Stomach smooth muscle (tissue), 2 donors: Measurements from ENCODE around the gene OSGIN1.

ENCODE experiments used
- H3K27ac ChIP-seq: one replicate; pipeline ENCODE4 v1.7.0; 2013; ENCODE audit warnings: mild to moderate bottlenecking, low read length, inconsistent platforms
- H3K27me3 ChIP-seq, 2 donors: one replicate each; pipeline ENCODE4 v1.7.0; 2013; ENCODE audit warnings: low read length in 2 of 2; ENCODE audit not compliant: insufficient read depth in 2 of 2, control insufficient read depth in 1 of 2
- H3K36me3 ChIP-seq, 2 donors: one replicate each; pipeline ENCODE4 v1.7.0; 2013; ENCODE audit warnings: low read length in 2 of 2; ENCODE audit not compliant: control insufficient read depth in 2 of 2, insufficient read depth in 2 of 2
- H3K4me1 ChIP-seq: one replicate; pipeline ENCODE4 v1.7.0; 2013; ENCODE audit warnings: low read length; ENCODE audit not compliant: control insufficient read depth, insufficient read depth
- H3K4me3 ChIP-seq, 2 donors: one replicate each; pipeline ENCODE4 v1.7.0; 2013; ENCODE audit warnings: low read length in 2 of 2
- H3K9ac ChIP-seq, 2 donors: one replicate each; pipeline ENCODE4 v1.7.0; 2013; ENCODE audit warnings: low read length in 2 of 2, mild to moderate bottlenecking in 1 of 2
- H3K9me3 ChIP-seq, 2 donors: one replicate each; pipeline ENCODE4 v1.7.0; 2013; ENCODE audit warnings: low read length in 2 of 2; ENCODE audit not compliant: control insufficient read depth in 2 of 2
- donor health status: healthy.
- donor health status: Pancreatic carcinoma.

OSGIN1 gene

DNA sequence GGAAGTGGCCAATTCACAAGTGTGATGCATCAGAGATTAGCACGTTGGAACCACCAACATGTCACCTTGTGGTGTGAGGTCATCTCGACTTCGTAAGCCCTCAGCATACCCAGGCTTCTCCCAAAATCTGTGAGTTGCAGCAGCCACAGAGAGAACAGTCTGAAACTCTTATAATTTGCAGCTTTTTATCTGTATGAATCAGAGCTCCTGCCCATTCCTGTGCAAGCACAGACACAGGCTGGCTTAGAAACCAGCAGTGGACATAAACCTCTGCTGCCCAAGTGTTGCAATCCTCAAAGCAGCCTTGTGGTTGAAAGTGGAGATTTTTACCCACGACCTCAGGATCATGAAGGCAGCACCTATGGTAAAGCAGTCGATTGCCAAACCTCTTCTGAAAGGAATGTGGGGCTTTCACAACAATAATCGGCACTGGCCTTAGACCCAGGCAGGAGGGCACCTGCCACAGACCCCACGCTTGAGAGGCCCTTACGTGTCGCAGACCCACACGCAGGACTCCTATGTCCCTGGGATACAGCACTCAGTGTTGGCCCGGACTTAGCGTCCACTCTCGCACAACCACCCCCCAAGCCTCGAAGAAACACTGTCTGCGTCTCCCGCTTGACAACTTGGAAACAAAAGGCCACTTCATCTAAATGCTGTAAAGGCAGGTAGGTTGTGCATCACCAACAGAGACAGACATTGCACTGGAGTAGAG lies 24.5 kb upstream of the OSGIN1 start:
- peaks cover 0 to 5% of the 10 kb centered on the region in 2 donors for H3K36me3 ChIP-seq

GRCh38 chr16:83929811-83930555 lies 23.1 kb upstream of the OSGIN1 start:
- Histone ChIP-seq H3K9ac (no peak overlapping the region), H3K27me3 (no peaks in the 10 kb centered on the region), H3K4me3 (no peak overlapping the region), H3K9me3 (no peaks in the 10 kb centered on the region), H3K36me3 (peaks cover 0 to 5% of the 10 kb centered on the region in 2 donors), H3K4me1 (peaks cover 11% of the 10 kb centered on the region), H3K27ac (no peak overlapping the region)

More for the DNA sequence above, 24.5 kb upstream of the OSGIN1 start:
- no peaks in the 10 kb centered on the region for H3K27me3 ChIP-seq
- H3K4me3 ChIP-seq: no peak overlapping the region
- H3K9me3 ChIP-seq: no peaks in the 10 kb centered on the region
- H3K9ac ChIP-seq: no peak overlapping the region
- H3K4me1 ChIP-seq: peaks cover 11% of the 10 kb centered on the region
- no peak overlapping the region for H3K27ac ChIP-seq

DNA sequence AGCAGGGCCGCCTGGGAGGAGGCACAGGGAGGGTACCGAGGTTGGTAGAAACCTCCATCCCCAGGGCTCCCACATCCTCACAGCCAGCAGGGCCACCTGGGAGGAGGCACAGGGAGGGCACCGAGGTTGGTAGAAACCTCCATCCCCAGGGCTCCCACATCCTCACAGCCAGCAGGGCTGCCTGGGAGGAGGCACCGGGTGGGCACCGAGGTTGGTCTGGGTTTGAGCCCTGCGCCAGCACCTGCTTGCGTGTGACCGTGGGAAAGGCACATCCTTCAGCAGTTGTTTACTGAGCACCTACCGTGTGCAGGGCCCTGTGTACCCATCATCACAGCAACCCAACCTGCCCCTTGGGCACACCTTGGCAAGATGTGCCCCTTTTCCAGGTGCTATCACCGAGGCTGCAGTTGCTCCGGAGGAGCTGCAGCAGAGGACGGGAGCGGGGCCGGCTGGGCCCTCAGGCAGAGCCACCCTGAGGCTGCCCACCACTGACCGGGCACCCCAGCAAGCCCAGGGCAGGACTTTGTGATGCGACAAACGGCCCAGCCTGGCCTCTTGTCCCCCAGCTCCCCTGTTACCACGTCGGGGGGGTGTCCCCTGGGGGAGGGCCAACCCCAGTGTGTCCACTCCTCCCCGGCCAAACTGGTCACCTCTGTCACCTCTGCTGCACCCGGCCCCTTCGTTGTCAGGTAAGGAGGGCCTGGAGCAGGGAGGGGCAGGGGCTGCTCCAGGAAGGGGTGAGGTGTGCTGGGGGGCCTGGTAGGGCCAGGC lies 22.1 kb upstream of the OSGIN1 start:
- H3K4me1 ChIP-seq: peaks cover 11% of the 10 kb centered on the region
- no peak overlapping the region for H3K27ac ChIP-seq
- H3K9me3 ChIP-seq: no peaks in the 10 kb centered on the region
- H3K36me3 ChIP-seq: peaks cover 0 to 5% of the 10 kb centered on the region in 2 donors
- no peaks in the 10 kb centered on the region for H3K27me3 ChIP-seq
- no peak overlapping the region for H3K4me3 ChIP-seq
- no peak overlapping the region for H3K9ac ChIP-seq

DNA sequence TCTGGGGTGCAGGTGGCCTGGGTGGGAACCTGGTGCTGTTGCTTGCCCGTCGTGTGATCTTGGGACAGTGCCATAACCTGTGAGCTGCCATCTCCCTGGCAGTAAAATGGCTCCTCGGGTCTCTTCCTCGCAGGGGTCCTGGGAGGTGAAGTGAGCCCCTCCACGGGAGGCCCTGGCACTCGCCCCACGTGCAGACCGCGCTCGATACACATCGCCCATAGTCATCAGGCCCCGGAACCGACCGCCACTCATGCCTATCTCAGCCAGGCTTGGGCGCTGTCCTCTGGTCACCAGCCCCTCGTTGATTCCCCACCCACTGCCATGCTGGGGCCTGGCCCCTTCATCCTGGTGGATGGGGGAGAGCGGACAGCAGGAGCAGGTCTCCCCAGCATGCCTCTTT lies 21.5 kb upstream of the OSGIN1 start:
- no peaks in the 10 kb centered on the region for H3K27me3 ChIP-seq
- no peak overlapping the region for H3K9ac ChIP-seq
- no peak overlapping the region for H3K27ac ChIP-seq
- peaks cover 6% of the 10 kb centered on the region for H3K4me1 ChIP-seq
- H3K36me3 ChIP-seq: peaks cover 0 to 5% of the 10 kb centered on the region in 2 donors
- H3K4me3 ChIP-seq: no peak overlapping the region
- no peaks in the 10 kb centered on the region for H3K9me3 ChIP-seq

DNA sequence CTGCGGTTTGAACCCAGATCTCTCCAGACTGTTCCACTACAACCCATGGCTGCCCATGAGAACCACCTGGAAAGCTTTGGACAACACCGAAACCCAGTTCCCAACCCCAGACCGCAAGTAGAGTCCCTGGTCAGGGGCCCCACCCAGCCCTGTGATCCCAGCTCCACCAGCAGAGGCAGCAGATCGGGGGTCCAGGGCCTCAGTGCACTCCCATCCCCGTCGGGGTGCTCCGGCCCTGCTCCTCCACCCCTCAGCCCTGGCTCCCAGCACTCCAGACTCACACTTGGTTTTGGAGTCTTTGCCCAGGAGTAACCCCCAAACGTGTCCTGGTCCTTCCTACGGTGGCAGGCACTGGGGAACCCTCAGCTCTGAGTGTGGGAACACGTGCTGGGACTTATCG lies 20.7 kb upstream of the OSGIN1 start:
- Histone ChIP-seq H3K4me1 (no peaks in the 10 kb centered on the region), H3K36me3 (peaks cover 0 to 5% of the 10 kb centered on the region in 2 donors), H3K27ac (no peak overlapping the region), H3K9ac (no peak overlapping the region), H3K9me3 (no peaks in the 10 kb centered on the region), H3K4me3 (no peak overlapping the region), H3K27me3 (no peaks in the 10 kb centered on the region)

- H3K27ac ChIP-seq: no peak overlapping the region
- no peaks in the 10 kb centered on the region for H3K4me1 ChIP-seq
- H3K9ac ChIP-seq: no peak overlapping the region
- H3K4me3 ChIP-seq: no peak overlapping the region
- peaks cover 0 to 9% of the 10 kb centered on the region in 2 donors for H3K36me3 ChIP-seq
- H3K27me3 ChIP-seq: no peaks in the 10 kb centered on the region
- H3K9me3 ChIP-seq: no peaks in the 10 kb centered on the region
Observed at GRCh38 chr16:83932955-83933673, 19.9 kb upstream of the OSGIN1 start.

GRCh38 chr16:83933885-83934683 lies 19.0 kb upstream of the OSGIN1 start:
- H3K9me3 ChIP-seq: no peaks in the 10 kb centered on the region
- H3K27me3 ChIP-seq: no peaks in the 10 kb centered on the region
- H3K4me3 ChIP-seq: no peak overlapping the region
- H3K4me1 ChIP-seq: no peaks in the 10 kb centered on the region
- H3K9ac ChIP-seq: no peak overlapping the region
- H3K27ac ChIP-seq: no peak overlapping the region
- H3K36me3 ChIP-seq: peaks cover 0 to 4% of the 10 kb centered on the region in 2 donors

- no peaks in the 10 kb centered on the region for H3K27me3 ChIP-seq
- no peak overlapping the region for H3K9ac ChIP-seq
- no peaks in the 10 kb centered on the region for H3K9me3 ChIP-seq
- H3K4me3 ChIP-seq: no peak overlapping the region
- no peaks in the 10 kb centered on the region for H3K4me1 ChIP-seq
- no peak overlapping the region for H3K27ac ChIP-seq
- H3K36me3 ChIP-seq: peaks cover 0 to 4% of the 10 kb centered on the region in 2 donors
Observed at GRCh38 chr16:83934684-83934977, 18.4 kb upstream of the OSGIN1 start.

DNA sequence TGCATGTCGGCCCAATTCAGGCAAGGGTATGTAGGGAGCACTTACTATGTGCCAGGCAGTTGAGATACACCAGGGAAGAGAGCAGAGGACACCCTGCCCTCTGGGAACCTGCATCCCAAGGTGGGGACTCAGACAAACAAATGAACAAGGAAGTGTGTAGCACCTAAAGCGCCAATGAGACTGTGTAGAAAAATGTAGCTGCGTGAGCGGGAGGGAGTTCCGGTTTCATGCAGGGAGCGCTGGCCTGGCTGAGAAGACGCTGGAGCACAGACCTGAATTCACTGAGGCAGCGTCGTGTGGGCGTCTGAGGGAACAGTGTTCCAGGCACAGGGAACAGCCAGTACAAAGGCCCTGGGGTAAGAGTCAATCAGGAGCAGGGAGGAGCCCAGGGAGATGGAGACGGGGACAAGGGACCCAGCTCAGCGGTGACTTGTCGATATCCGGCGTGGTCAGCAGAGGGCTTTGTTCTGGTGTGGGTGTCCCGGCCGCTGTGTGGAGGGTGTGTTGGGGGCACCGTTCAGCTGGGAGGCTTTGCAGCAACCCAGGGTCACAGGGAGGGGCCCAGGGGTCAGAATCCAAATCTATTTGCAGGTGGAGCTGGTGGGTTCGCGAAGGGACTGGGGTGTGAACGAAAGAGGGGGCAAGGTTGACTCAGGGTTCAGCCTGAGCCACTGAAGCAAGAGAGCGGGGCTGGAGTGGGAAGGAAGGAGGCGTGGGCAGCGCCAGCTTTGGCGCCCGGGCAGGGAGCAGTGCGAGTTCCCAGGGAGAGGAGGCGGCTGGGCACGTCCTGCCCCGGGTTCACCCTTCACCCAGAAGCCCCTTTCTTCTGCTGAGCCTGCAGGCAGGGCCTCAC lies 17.8 kb upstream of the OSGIN1 start:
- peaks cover 0 to 4% of the 10 kb centered on the region in 2 donors for H3K36me3 ChIP-seq
- H3K27ac ChIP-seq: no peak overlapping the region
- H3K4me1 ChIP-seq: no peaks in the 10 kb centered on the region
- no peaks in the 10 kb centered on the region for H3K9me3 ChIP-seq
- no peaks in the 10 kb centered on the region for H3K27me3 ChIP-seq
- no peak overlapping the region for H3K4me3 ChIP-seq
- no peak overlapping the region for H3K9ac ChIP-seq
